Measurements from ENCODE around the gene ZFPL1. TPM values are rescaled to one million over a fixed set of nuclear protein-coding genes. Genes with fewer than 3 reads are reported as not detected.

ZFPL1 gene
- total and polyA plus RNA-seq, 9 of the 15 experiments (the other 6 are each of a cell fraction or from before 2014, with no cell fraction given), result 3.7 to 37.5 (median 22.7) TPM

DNA sequence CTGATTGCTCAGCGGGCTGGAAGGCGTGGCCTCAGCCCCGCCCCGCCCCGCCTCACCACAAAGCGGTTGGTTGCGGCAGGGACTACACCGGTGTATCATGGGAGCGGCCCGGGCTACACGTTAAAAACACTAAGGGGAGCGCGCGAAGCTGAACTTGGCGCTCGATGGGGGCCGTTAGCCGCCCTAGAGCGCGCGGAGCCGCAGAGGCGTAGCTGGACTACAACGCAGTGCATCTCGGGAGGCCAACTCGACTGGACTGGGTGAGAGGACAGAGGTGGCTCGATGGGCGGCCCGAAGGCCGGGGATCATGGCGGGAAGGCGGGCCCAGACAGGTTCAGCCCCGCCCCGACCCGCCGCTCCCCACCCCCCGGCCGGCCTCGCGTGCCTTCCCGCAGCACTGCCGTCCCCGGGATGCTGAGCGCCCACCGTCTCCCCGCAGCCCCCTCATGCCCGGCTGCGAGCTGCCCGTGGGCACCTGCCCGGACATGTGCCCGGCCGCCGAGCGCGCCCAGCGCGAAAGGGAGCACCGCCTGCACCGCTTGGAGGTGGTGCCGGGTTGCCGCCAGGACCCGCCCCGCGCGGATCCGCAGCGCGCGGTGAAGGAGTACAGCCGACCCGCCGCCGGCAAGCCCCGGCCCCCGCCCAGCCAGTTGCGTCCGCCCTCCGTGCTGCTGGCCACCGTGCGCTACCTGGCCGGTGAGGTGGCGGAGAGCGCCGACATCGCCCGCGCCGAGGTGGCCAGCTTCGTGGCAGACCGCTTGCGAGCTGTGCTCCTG is 43.0 kb upstream of the ZFPL1 start, which contains the start of gene SAC3D1 (continued):
- TF ChIP-seq HCFC1 (IDR thresholded peaks at IDR 0.05; ENCODE audit: low read depth, low read length) (peak; percentile 75), HMG20B (CRISPR knock-in tag; IDR thresholded peaks at IDR 0.05) (no peak), ZNF695 (CRISPR knock-in tag; IDR thresholded peaks at IDR 0.05) (no peak), SMARCE1 (IDR thresholded peaks at IDR 0.05) (no peak), EP400 (IDR thresholded peaks at IDR 0.05) (peak; percentile 93), NR1H2 (CRISPR knock-in tag; IDR thresholded peaks at IDR 0.05) (peak; percentile 44; the same call in 1 of the 2 replicates), MIER1 (IDR thresholded peaks at IDR 0.05; ENCODE audit: low read depth) (no peak), ZNF76 (CRISPR knock-in tag; IDR thresholded peaks at IDR 0.05; ENCODE audit: borderline replicate concordance) (no peak), ATF4 (CRISPR knock-in tag; IDR thresholded peaks at IDR 0.05) (no peak), XRCC5 (IDR thresholded peaks at IDR 0.05; ENCODE audit: low read depth, low read length) (no peak), IRF2 (CRISPR knock-in tag; IDR thresholded peaks at IDR 0.05) (0 out of 2 replicates have a peak, but pooled peaks have one; percentile 61), U2AF1 (optimal IDR thresholded peaks at IDR 0.05; ENCODE audit: low read depth, low read length) (peak; percentile 13), BMI1 (IDR thresholded peaks at IDR 0.05; ENCODE audit: low read length) (no peak), MEIS2 (IDR thresholded peaks at IDR 0.05; ENCODE audit: partially characterized antibody) (no peak), KLF13 (tag; IDR thresholded peaks at IDR 0.05; ENCODE audit: borderline replicate concordance, low read depth) (0 out of 2 replicates have a peak, but pooled peaks have one; percentile 29), SOX6 (IDR thresholded peaks at IDR 0.05) (peak; percentile 39; the same call in 1 of the 2 replicates), PCBP1 (IDR thresholded peaks at IDR 0.05; ENCODE audit: low read depth, low read length, poor library complexity, severe bottlenecking) (peak; percentile 75), L3MBTL2 (IDR thresholded peaks at IDR 0.05) (peak; percentile 78), ZNF384 (IDR thresholded peaks at IDR 0.05; ENCODE audit: low read depth, low read length) (no peak)
- TF ChIP-seq, protein P1, sequence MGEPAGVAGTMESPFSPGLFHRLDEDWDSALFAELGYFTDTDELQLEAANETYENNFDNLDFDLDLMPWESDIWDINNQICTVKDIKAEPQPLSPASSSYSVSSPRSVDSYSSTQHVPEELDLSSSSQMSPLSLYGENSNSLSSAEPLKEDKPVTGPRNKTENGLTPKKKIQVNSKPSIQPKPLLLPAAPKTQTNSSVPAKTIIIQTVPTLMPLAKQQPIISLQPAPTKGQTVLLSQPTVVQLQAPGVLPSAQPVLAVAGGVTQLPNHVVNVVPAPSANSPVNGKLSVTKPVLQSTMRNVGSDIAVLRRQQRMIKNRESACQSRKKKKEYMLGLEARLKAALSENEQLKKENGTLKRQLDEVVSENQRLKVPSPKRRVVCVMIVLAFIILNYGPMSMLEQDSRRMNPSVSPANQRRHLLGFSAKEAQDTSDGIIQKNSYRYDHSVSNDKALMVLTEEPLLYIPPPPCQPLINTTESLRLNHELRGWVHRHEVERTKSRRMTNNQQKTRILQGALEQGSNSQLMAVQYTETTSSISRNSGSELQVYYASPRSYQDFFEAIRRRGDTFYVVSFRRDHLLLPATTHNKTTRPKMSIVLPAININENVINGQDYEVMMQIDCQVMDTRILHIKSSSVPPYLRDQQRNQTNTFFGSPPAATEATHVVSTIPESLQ (CRISPR knock-in tag; IDR thresholded peaks at IDR 0.05), result 0 out of 2 replicates have a peak, but pooled peaks have one; percentile 23
- TF ChIP-seq, protein P2, sequence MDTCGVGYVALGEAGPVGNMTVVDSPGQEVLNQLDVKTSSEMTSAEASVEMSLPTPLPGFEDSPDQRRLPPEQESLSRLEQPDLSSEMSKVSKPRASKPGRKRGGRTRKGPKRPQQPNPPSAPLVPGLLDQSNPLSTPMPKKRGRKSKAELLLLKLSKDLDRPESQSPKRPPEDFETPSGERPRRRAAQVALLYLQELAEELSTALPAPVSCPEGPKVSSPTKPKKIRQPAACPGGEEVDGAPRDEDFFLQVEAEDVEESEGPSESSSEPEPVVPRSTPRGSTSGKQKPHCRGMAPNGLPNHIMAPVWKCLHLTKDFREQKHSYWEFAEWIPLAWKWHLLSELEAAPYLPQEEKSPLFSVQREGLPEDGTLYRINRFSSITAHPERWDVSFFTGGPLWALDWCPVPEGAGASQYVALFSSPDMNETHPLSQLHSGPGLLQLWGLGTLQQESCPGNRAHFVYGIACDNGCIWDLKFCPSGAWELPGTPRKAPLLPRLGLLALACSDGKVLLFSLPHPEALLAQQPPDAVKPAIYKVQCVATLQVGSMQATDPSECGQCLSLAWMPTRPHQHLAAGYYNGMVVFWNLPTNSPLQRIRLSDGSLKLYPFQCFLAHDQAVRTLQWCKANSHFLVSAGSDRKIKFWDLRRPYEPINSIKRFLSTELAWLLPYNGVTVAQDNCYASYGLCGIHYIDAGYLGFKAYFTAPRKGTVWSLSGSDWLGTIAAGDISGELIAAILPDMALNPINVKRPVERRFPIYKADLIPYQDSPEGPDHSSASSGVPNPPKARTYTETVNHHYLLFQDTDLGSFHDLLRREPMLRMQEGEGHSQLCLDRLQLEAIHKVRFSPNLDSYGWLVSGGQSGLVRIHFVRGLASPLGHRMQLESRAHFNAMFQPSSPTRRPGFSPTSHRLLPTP (IDR thresholded peaks at IDR 0.05; ENCODE audit: borderline replicate concordance, extremely low read depth, insufficient read length), result no peak

All from K562 (cell line).